GM18499 (cell line): ENCODE data around the gene MEGF11.

ENCODE experiments used
- ATAC-seq: cut with Tn5 transposase; IDR thresholded peaks from one replicate; pipeline ENCODE4 v1.9.1; 2021; ENCODE audit warnings: moderate number of reproducible peaks; ENCODE audit not compliant: insufficient read depth, unreplicated experiment

Gene MEGF11

GRCh38 chr15:65963911-65964482 is 289.6 kb downstream of the MEGF11 start:
- no peak for ATAC-seq

GRCh38 chr15:65963358-65963757 is 290.2 kb downstream of the MEGF11 start:
- ATAC-seq = no peak

GRCh38 chr15:65962187-65962586 is 291.4 kb downstream of the MEGF11 start:
- ATAC-seq = no peak

GRCh38 chr15:65960586-65960985 is 293.0 kb downstream of the MEGF11 start:
- ATAC-seq = no peak

GRCh38 chr15:65958835-65959234 is 294.7 kb downstream of the MEGF11 start:
- no peak for ATAC-seq

- no peak for ATAC-seq
Observed at GRCh38 chr15:65957451-65957850, 296.1 kb downstream of the MEGF11 start.

GRCh38 chr15:65956899-65957298 is 296.7 kb downstream of the MEGF11 start:
- ATAC-seq = no peak

GRCh38 chr15:65956307-65956706 is 297.2 kb downstream of the MEGF11 start:
- no peak for ATAC-seq

GRCh38 chr15:65954289-65954741 is 299.2 kb downstream of the MEGF11 start:
- no peak for ATAC-seq

GRCh38 chr15:65953622-65954021 is 299.9 kb downstream of the MEGF11 start:
- ATAC-seq = no peak

GRCh38 chr15:65952391-65953053 is 301.0 kb downstream of the MEGF11 start:
- ATAC-seq = no peak

- no peak for ATAC-seq
Observed at GRCh38 chr15:65951007-65951406, 302.5 kb downstream of the MEGF11 start.

- ATAC-seq = no peak
Observed at GRCh38 chr15:65949491-65949890, 304.1 kb downstream of the MEGF11 start.

GRCh38 chr15:65949011-65949410 is 304.5 kb downstream of the MEGF11 start:
- no peak for ATAC-seq

- ATAC-seq = no peak
Observed at GRCh38 chr15:65948383-65948782, 305.2 kb downstream of the MEGF11 start.

- no peak for ATAC-seq
Observed at GRCh38 chr15:65947041-65947440, 306.5 kb downstream of the MEGF11 start.

GRCh38 chr15:65945616-65946015 is 307.9 kb downstream of the MEGF11 start:
- no peak for ATAC-seq

GRCh38 chr15:65944404-65944803 is 309.1 kb downstream of the MEGF11 start:
- no peak for ATAC-seq

- no peak for ATAC-seq
Observed at GRCh38 chr15:65942436-65942835, 311.1 kb downstream of the MEGF11 start.

- no peak for ATAC-seq
Observed at GRCh38 chr15:65940618-65940909, 313.0 kb downstream of the MEGF11 start.

- no peak for ATAC-seq
Observed at GRCh38 chr15:65939901-65940617, 313.5 kb downstream of the MEGF11 start.

- no peak for ATAC-seq
Observed at GRCh38 chr15:65938604-65939003, 314.9 kb downstream of the MEGF11 start.
